Loucy (cell line): ENCODE results near the gene VPS4B.

Source experiments
- CTCF ChIP-seq: fragments of 200-600 bp; sonication (generic); conservative IDR thresholded peaks from 2 replicates; pipeline ENCODE4 v1.5.1; 2014; ENCODE audit warnings: mild to moderate bottlenecking, antibody characterized with exemption, low read length
- EZH2phosphoT487 ChIP-seq: fragments of 200-600 bp; IDR thresholded peaks from 2 replicates; pipeline ENCODE4 v1.6.1; 2018; ENCODE audit warnings: antibody characterized with exemption, mild to moderate bottlenecking, moderate library complexity, borderline replicate concordance

- TF ChIP-seq CTCF = no peak
- TF ChIP-seq EZH2phosphoT487 = no peak
Measured at GRCh38 chr18:63346031-63346430, 76.2 kb downstream of the VPS4B start.
